DOHH2 (cell line): ENCODE measurements around the gene SLCO3A1.

ENCODE experiments used
- H3F3A ChIP-seq: fragments of 200-600 bp; sonication (generic), shearing (Covaris generic); 2 replicates; pipeline ENCODE4 v1.6.0; 2016; ENCODE audit warnings: antibody characterized with exemption, mild to moderate bottlenecking; ENCODE audit not compliant: control insufficient read depth, insufficient read depth
- H3K27ac ChIP-seq: fragments of 200-600 bp; sonication (generic); 2 replicates; pipeline ENCODE4 v1.5.1; 2014; ENCODE audit warnings: low read depth, mild to moderate bottlenecking, low read length, moderate library complexity
- H3K27me3 ChIP-seq: fragments of 200-600 bp; sonication (generic); 2 replicates; pipeline ENCODE4 v1.6.1; 2014; ENCODE audit warnings: mild to moderate bottlenecking, low read length, mixed read lengths; ENCODE audit not compliant: control insufficient read depth
- H3K36me3 ChIP-seq: fragments of 200-600 bp; sonication (generic); 2 replicates; pipeline ENCODE4 v1.6.1; 2014; ENCODE audit warnings: mild to moderate bottlenecking, low read length, moderate library complexity, mixed read lengths; ENCODE audit not compliant: control insufficient read depth
- H3K4me1 ChIP-seq: fragments of 200-600 bp; sonication (generic); 2 replicates; pipeline ENCODE4 v1.6.1; 2014; ENCODE audit warnings: mild to moderate bottlenecking, low read length, mixed read lengths; ENCODE audit not compliant: control insufficient read depth
- H3K4me2 ChIP-seq: fragments of 200-600 bp; sonication (generic); 2 replicates; pipeline ENCODE4 v1.6.0; 2014; ENCODE audit warnings: mild to moderate bottlenecking, low read length, moderate library complexity
- H3K4me3 ChIP-seq: fragments of 200-600 bp; sonication (generic); 2 replicates; pipeline ENCODE4 v1.5.1; 2014; ENCODE audit warnings: mild to moderate bottlenecking, low read length, mixed read lengths
- H3K79me2 ChIP-seq: fragments of 200-600 bp; sonication (generic); 2 replicates; pipeline ENCODE4 v1.6.1; 2014; ENCODE audit warnings: mild to moderate bottlenecking, low read length, mixed read lengths; ENCODE audit not compliant: control insufficient read depth
- H3K9me2 ChIP-seq: fragments of 200-600 bp; sonication (generic); replicated peaks from 2 replicates; pipeline ENCODE4 v1.6.1; 2014; ENCODE audit warnings: mild to moderate bottlenecking, low read length, mixed read lengths; ENCODE audit not compliant: control insufficient read depth
- H3K9me3 ChIP-seq: fragments of 200-600 bp; sonication (generic); 2 replicates; pipeline ENCODE4 v1.6.1; 2014; ENCODE audit warnings: antibody characterized with exemption, low read length, mixed read lengths; ENCODE audit not compliant: control insufficient read depth, insufficient read depth
- H4K20me1 ChIP-seq: fragments of 200-600 bp; sonication (generic); 2 replicates; pipeline ENCODE4 v1.6.0; 2014; ENCODE audit warnings: low read depth, mild to moderate bottlenecking, antibody characterized with exemption, low read length, moderate library complexity; ENCODE audit not compliant: control insufficient read depth, insufficient read depth
- EZH2phosphoT487 ChIP-seq: fragments of 200-600 bp; sonication (generic); IDR thresholded peaks from 2 replicates; pipeline ENCODE4 v1.6.1; 2017; ENCODE audit warnings: borderline replicate concordance, mild to moderate bottlenecking, antibody characterized with exemption, low read length, moderate library complexity, mixed read lengths
- TF ChIP-seq, protein P1 (sequence below): fragments of 200-600 bp; sonication (generic); IDR thresholded peaks from one replicate; pipeline ENCODE4 v1.5.1; 2014; ENCODE audit warnings: antibody characterized with exemption, mild to moderate bottlenecking, low read depth, low read length; ENCODE audit not compliant: poor library complexity, severe bottlenecking

Gene SLCO3A1

DNA sequence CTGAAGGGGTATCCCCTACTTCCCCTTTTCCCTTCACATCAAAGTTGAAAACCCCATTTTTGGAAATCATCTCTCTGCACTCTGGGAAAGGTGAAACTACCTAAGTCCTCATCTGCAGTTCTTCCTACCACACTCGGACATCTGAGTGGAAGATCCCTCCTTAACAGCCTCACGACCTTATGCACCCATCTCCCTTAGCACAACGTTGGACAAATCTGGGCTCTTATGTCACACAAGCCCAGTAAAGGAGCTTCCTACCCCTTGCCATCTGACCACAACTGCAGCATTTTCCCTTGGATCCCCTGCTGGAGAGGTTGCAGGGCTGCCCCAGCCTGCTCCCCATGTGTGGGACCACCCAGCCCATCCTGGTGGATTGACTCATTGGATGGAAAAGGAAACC is 288.1 kb downstream of the SLCO3A1 start:
- TF ChIP-seq, protein P1, sequence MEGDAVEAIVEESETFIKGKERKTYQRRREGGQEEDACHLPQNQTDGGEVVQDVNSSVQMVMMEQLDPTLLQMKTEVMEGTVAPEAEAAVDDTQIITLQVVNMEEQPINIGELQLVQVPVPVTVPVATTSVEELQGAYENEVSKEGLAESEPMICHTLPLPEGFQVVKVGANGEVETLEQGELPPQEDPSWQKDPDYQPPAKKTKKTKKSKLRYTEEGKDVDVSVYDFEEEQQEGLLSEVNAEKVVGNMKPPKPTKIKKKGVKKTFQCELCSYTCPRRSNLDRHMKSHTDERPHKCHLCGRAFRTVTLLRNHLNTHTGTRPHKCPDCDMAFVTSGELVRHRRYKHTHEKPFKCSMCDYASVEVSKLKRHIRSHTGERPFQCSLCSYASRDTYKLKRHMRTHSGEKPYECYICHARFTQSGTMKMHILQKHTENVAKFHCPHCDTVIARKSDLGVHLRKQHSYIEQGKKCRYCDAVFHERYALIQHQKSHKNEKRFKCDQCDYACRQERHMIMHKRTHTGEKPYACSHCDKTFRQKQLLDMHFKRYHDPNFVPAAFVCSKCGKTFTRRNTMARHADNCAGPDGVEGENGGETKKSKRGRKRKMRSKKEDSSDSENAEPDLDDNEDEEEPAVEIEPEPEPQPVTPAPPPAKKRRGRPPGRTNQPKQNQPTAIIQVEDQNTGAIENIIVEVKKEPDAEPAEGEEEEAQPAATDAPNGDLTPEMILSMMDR: no peak
- no peak for TF ChIP-seq EZH2phosphoT487
- Histone ChIP-seq H3K27me3 (no peaks in the 10 kb centered on the region), H3K27ac (no peak overlapping the region), H3K4me2 (no peak overlapping the region), H3F3A (no peaks in the 10 kb centered on the region), H4K20me1 (no peaks in the 10 kb centered on the region), H3K4me1 (peaks cover 13% of the 10 kb centered on the region), H3K79me2 (no peaks in the 10 kb centered on the region), H3K36me3 (no peaks in the 10 kb centered on the region), H3K9me3 (no peaks in the 10 kb centered on the region), H3K9me2 (no peaks in the 10 kb centered on the region), H3K4me3 (no peak overlapping the region)

DNA sequence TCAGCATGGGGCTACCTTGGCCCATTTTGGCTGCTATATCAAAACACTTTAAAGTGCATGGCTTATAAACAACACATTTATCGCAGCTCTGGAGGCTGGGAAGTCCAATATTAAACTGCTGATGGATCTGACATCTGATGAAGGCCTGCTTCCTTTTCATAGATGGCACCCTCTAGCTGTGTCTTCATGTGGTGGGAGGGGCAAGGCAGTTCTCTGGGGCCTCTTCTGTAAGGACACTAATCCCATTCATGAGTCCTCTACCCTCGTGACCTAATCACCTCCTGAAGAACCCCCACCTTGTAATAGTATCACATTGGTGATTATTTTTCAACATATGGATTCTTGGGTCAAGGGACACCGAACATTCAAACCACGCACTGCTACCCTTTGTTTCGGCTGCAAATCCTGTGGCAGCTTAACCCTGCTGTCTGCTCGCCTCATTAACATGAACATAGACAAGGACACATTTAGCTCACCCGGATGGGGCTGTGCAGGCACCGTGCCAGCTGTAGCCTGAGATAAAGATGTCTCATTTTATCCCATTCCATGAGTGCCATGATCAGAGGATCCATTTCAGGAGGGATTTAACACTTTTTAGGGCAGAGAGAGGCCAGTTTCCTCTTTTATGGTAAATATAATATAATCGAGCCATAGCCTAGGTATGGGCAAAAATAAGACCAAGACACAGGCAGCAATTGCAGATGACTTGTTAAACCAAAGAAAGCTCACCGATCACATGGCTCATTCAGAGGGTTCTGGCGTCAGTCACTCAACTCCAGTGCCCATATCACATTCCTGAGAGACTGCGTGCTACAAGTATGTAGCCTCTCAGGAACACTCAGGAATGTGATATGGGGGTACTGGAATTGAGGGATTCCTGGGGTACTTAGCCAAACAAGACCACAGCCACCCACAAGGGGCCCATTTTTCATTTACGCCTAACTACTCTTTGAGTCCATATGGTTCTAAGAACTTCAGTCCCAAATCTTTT is 289.0 kb downstream of the SLCO3A1 start:
- Histone ChIP-seq H4K20me1 (no peaks in the 10 kb centered on the region), H3K27ac (no peak overlapping the region), H3K79me2 (no peaks in the 10 kb centered on the region), H3K36me3 (no peaks in the 10 kb centered on the region), H3K4me1 (peaks cover 13% of the 10 kb centered on the region), H3K9me2 (no peaks in the 10 kb centered on the region), H3F3A (no peaks in the 10 kb centered on the region), H3K27me3 (no peaks in the 10 kb centered on the region), H3K4me2 (no peak overlapping the region), H3K4me3 (no peak overlapping the region), H3K9me3 (no peaks in the 10 kb centered on the region)
- TF ChIP-seq EZH2phosphoT487: no peak
- TF ChIP-seq, protein P1: no peak

DNA sequence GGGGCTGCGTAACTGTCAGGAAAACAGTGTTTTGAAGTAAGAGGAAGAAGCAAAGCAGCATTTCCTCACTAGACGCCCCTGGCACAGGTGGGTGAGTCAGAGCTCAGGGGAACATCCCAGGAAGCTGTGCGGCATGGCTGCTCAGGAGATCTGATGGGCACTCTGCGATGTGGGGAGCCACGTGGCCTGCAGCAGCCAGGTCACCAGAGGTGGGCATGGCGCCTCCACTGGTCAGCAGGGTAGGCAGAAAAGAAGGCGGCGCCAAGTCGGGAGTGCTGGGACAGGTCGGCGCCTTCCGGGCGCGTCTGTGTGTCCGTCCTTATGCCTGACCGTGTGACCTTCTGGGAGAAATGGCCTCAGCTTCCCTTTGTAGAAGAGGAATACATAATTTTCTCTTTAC is 290.3 kb downstream of the SLCO3A1 start:
- no peaks in the 10 kb centered on the region for H4K20me1 ChIP-seq
- no peaks in the 10 kb centered on the region for H3K9me3 ChIP-seq
- H3K4me3 ChIP-seq: no peak overlapping the region
- H3K27me3 ChIP-seq: no peaks in the 10 kb centered on the region
- TF ChIP-seq, protein P1: no peak
- no peak for TF ChIP-seq EZH2phosphoT487
- H3K79me2 ChIP-seq: no peaks in the 10 kb centered on the region
- no peaks in the 10 kb centered on the region for H3K9me2 ChIP-seq
- peaks cover 13% of the 10 kb centered on the region for H3K4me1 ChIP-seq
- H3K27ac ChIP-seq: no peak overlapping the region
- H3K36me3 ChIP-seq: no peaks in the 10 kb centered on the region
- H3F3A ChIP-seq: no peaks in the 10 kb centered on the region
- H3K4me2 ChIP-seq: no peak overlapping the region
